GM12874 (cell line): ENCODE data around the gene MUC6.

Experiments used
- CTCF ChIP-seq: IDR thresholded peaks from 2 replicates; pipeline ENCODE4 v1.5.1; 2011; ENCODE audit warnings: low read depth, mild to moderate bottlenecking, control low read depth, low read length, moderate library complexity; ENCODE audit not compliant: insufficient read depth

Gene MUC6

DNA sequence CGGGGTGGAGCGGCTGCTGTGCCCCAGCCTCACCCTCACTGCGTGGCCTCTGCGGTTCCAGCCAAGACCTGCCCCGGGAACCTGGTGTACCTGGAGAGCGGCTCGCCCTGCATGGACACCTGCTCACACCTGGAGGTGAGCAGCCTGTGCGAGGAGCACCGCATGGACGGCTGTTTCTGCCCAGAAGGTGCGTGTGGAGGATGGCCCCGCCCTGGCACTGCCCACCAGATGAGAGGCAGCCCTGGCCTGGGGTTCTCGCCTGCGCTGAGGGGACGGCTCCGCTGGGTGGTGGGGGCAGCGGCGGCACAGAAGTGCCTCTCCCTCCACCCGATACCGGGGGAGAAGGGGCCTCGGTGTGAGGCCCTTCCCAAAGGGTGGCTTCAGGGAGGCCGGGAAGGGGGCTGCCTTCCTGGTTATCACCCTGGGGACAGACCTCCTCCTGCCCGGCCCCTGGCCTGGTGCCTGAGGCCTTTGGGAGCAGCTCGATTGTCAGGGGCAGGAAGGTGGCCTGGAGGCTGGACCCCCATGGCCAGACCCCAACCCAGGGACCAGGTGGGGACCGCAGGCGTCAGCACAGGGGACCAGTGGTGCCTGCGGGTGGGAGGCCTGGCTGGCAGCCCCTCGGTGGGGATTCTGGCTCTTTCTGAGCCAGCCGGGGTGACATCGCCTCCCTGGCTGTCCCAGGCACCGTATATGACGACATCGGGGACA lies 45.2 kb upstream of the MUC6 start:
- no peak for TF ChIP-seq CTCF

DNA sequence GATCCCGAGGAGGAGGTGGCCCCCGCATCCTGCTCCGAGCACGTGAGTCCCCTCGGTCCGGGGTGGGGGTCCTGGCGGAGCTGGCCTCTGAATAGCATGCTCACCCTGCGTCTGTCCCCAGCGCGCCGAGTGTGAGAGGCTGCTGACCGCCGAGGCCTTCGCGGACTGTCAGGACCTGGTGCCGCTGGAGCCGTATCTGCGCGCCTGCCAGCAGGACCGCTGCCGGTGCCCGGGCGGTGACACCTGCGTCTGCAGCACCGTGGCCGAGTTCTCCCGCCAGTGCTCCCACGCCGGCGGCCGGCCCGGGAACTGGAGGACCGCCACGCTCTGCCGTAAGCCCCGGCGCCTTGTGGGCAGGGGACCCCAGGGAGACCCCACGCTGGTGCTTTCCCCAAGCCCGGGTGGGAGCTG lies 41.7 kb upstream of the MUC6 start:
- TF ChIP-seq CTCF, result no peak

GRCh38 chr11:1077417-1078119 lies 41.0 kb upstream of the MUC6 start:
- TF ChIP-seq CTCF, result no peak

DNA sequence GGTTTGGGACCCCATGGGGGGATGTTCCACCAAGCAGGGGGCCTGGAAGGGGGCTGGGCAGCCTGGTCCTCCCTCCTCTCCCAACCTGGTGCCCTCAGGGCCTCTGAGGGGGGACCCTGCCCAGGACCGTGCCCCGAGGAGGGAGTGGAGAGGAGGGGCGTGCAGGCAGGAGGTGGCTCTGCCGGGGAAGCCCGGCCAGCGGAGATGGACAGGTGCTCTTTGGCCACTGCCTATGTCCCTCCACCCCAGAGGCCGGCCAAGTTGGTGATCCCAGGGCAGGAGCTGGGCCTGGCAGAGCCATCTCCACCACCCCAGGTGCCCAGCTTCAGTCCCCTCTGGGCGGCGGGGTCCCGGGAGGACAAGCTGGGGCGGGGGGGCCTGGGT lies 40.5 kb upstream of the MUC6 start:
- TF ChIP-seq CTCF, result no peak

DNA sequence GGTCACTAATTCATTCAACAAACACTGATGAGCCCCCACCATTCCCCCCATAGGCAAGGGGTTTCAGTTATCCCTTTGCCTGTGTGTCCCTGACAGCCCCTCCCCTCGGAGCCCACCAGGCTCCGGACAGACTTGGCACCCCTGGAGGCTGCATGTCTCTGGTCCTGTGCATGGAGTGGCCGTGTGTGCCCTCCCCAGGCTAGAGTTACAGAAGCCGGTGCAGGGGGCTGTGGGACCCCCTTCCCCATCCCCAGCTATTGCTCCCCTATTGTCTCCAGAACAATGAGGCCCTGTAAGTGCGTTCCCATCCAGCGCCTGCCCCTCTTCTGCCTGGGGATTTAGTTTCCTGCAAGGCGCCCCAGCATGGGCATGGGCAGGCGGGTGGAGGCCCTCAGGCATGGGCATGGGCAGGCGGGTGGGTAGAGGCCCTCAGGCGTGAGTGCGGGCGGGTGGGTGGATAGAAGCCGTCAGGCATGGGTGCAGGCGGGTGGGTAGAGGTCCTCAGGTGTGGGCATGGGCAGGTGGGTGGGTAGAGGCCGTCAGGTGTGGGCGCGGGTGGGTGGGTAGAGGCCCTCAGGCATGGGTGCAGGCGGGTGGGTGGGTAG lies 39.6 kb upstream of the MUC6 start:
- TF ChIP-seq CTCF, result no peak

GRCh38 chr11:1075341-1075911 lies 38.9 kb upstream of the MUC6 start:
- TF ChIP-seq CTCF, result no peak

DNA sequence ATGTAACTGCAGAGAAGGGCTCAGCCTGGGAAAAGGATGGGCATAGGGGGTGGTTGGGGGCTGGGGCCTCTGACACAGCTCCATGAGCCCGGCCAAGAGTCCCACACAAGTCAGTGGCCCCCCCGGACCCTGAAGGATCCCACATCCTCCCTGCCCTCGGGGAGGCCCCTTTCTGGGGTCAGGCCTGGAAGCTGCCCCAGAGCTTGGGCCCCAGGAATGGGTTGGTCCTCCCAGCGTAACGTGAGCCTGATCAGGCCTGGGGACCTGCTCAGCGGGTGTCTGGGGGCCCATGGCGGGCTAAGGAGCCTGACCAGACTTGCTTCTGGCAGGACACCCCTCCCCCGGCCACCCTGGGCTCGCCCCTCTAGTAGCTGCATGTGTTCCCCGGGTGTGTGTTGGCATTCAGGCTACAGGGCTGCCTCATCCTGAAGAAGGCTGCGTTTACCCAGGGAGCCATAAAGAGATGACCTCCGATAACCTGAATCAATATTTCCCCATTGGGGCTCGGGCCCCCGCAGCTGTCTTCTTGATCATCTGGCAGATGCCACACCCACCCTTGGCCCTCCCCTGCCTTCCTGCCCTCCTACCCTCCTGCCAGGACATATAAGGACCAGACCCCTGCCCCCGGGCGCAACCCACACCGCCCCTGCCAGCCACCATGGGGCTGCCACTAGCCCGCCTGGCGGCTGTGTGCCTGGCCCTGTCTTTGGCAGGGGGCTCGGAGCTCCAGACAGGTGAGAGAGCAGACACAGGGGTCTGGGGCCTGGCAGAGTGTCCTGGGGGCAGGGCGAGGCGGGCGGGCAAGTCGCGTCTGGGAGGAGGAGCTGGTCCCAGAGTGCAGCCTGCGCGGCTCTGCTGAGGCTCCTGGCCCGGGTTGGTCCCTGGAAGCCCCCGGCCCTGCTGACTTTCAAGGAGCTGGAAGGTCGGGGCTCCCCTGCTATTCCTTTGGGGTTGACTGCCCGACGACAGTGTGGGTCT lies 38.0 kb upstream of the MUC6 start, which contains the start of gene MUC2:
MUC2 (plus strand) TSS at position 631 of the 978 bp plus-strand sequence.
- no peak for TF ChIP-seq CTCF
